ENCODE data around the gene RANBP2.

- no peak for TF ChIP-seq EZH2phosphoT487 (IDR thresholded peaks at IDR 0.05; ENCODE audit: low read depth)
- TF ChIP-seq, protein P1, sequence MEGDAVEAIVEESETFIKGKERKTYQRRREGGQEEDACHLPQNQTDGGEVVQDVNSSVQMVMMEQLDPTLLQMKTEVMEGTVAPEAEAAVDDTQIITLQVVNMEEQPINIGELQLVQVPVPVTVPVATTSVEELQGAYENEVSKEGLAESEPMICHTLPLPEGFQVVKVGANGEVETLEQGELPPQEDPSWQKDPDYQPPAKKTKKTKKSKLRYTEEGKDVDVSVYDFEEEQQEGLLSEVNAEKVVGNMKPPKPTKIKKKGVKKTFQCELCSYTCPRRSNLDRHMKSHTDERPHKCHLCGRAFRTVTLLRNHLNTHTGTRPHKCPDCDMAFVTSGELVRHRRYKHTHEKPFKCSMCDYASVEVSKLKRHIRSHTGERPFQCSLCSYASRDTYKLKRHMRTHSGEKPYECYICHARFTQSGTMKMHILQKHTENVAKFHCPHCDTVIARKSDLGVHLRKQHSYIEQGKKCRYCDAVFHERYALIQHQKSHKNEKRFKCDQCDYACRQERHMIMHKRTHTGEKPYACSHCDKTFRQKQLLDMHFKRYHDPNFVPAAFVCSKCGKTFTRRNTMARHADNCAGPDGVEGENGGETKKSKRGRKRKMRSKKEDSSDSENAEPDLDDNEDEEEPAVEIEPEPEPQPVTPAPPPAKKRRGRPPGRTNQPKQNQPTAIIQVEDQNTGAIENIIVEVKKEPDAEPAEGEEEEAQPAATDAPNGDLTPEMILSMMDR (IDR thresholded peaks at IDR 0.05; ENCODE audit: low read depth, low read length): no peak
Observed at GRCh38 chr2:108704871-108705270, 14.4 kb upstream of the RANBP2 start.

Measured in OCI-LY3 (cell line).